ENCODE data around the gene IGFBP2. TPM values are rescaled to one million over a fixed set of nuclear protein-coding genes. Genes with fewer than 3 reads are reported as not detected.
A peak's percentile ranks its signal among the peaks of the same experiment; 100 is the strongest.

IGFBP2 gene
- total and polyA plus RNA-seq, 2 of the 8 experiments (the other 6 are each of a cell fraction or from before 2014, with no cell fraction given): 326 to 782 TPM

GRCh38 chr2:216665242-216665641, 32.0 kb downstream of the IGFBP2 start:
- POLR2A ChIA-PET (ENCODE audit: partially characterized antibody): interaction anchor here (0.7 to 3.7 kb wide), 11 partner anchors 10 to 167 kb away, joined by 3 to 19 read pairs (median 5); partner anchors contain the start of genes IGFBP2 and RPL37A

More at GRCh38 chr2:216665242-216665641, 32.0 kb downstream of the IGFBP2 start:
- Histone ChIP-seq H3K9ac (replicated peaks in 1 of 4; ENCODE audit: extremely low read depth in 1 of 4, low read depth in 3 of 4, low read length in 3 of 4) (no peak overlapping the region), H3K14ac (ENCODE audit: insufficient read length) (no peak overlapping the region), H3K18ac (ENCODE audit: extremely low read depth, low read length) (peak overlapping the region; percentile 40; the same call in 1 of the 2 replicates), H3K4me2 (ENCODE audit: insufficient read depth in 1 of 2, low read depth in 2 of 2, low read length in 2 of 2) (peak overlapping the region; percentile 7 to 29; a peak in 1 of 4 replicates), H3K36me3 (ENCODE audit: control insufficient read depth in 2 of 4, insufficient read depth in 4 of 4, low read length in 3 of 4) (peaks cover 5 to 24% (median 15%) of the 10 kb centered on the region in 4 experiments; a peak in 7 of 8 replicates), H2BK120ac (replicated peaks; ENCODE audit: low read depth, low read length) (no peak overlapping the region), H3K23ac (ENCODE audit: insufficient read length) (no peak overlapping the region), H3K9me3 (ENCODE audit: insufficient read depth in 2 of 2, low read depth in 1 of 2, low read length in 1 of 2) (no peaks in the 10 kb centered on the region), H2BK15ac (ENCODE audit: low read length) (peak overlapping the region; percentile 63; the same call in 1 of the 2 replicates), H3K23me2 (ENCODE audit: low read depth, low read length) (no peaks in the 10 kb centered on the region), H4K91ac (replicated peaks; ENCODE audit: insufficient read length, low read length) (no peak overlapping the region), H4K5ac (ENCODE audit: insufficient read length, low read depth, low read length) (no peak overlapping the region), H2AFZ (ENCODE audit: low read length) (no peak overlapping the region), H3K4me3 (ENCODE audit: extremely low read depth in 1 of 4, insufficient read depth in 2 of 4, low read depth in 3 of 4, low read length in 4 of 4) (no peak overlapping the region), H4K8ac (ENCODE audit: extremely low read depth, insufficient read depth, low read length) (no peak overlapping the region), H3K79me2 (ENCODE audit: control insufficient read depth in 1 of 2, insufficient read depth in 2 of 2, low read length in 2 of 2) (no peaks in the 10 kb centered on the region), H3K79me1 (ENCODE audit: low read depth, low read length) (peaks cover 3% of the 10 kb centered on the region; the same call in 1 of the 2 replicates), H4K20me1 (replicated peaks in 1 of 2; ENCODE audit: control insufficient read depth in 1 of 2, insufficient read depth in 2 of 2, low read length in 2 of 2) (peaks cover 3% of the 10 kb centered on the region in 2 experiments), H2AK5ac (ENCODE audit: low read depth, low read length) (0 out of 2 replicates have a peak overlapping the region, but pooled peaks have one; percentile 48), H3K27me3 (replicated peaks in 1 of 4; ENCODE audit: control insufficient read depth in 3 of 4, extremely low read depth in 1 of 4, insufficient read depth in 3 of 4, low read length in 3 of 4) (no peaks in the 10 kb centered on the region), H3K56ac (replicated peaks; ENCODE audit: insufficient read length, low read depth, low read length) (no peak overlapping the region), H3K27ac (ENCODE audit: low read depth, low read length) (no peak overlapping the region), H3K4me1 (replicated peaks in 1 of 4; ENCODE audit: control insufficient read depth in 3 of 4, insufficient read depth in 4 of 4, low read length in 3 of 4) (peaks cover 0 to 13% (median 10%) of the 10 kb centered on the region in 4 experiments; a peak in 6 of 7 replicates), H2BK5ac (ENCODE audit: low read depth, low read length) (no peak overlapping the region), H2BK20ac (ENCODE audit: low read length) (no peak overlapping the region), H2BK12ac (ENCODE audit: low read depth, low read length) (no peak overlapping the region; the same call in 1 of the 2 replicates), H3K4ac (replicated peaks; ENCODE audit: insufficient read length, low read depth, low read length) (no peak overlapping the region)
- WGBS, 2 experiments (ENCODE audit: extremely low coverage in 1 of 2, insufficient coverage in 1 of 2, insufficient read length in 1 of 2, insufficient replicate concordance in 2 of 2, low coverage in 1 of 2, low lambda C conversion rate in 2 of 2, missing lambda C conversion rate in 1 of 2): 89% methylated on average over 5 of the region's 7 CpGs; no CpG with 5 or more reads in 1 of the 2 experiments
- no peak for DNase-seq (ENCODE audit: low read depth in 1 of 2, low spot score in 2 of 2)
- no peak for TF ChIP-seq MAFK (IDR thresholded peaks at IDR 0.05; ENCODE audit: low read depth, low read length)
- no peak for TF ChIP-seq ATF3 (IDR thresholded peaks at IDR 0.05; ENCODE audit: insufficient read depth, low read depth, low read length)
- TF ChIP-seq TBP (IDR thresholded peaks at IDR 0.05; ENCODE audit: low read depth, low read length): no peak
- no peak for TF ChIP-seq POU5F1 (IDR thresholded peaks at IDR 0.05; ENCODE audit: low read depth, low read length)
- no peak for TF ChIP-seq BRCA1 (IDR thresholded peaks at IDR 0.05; ENCODE audit: low read depth, low read length)
- no peak for TF ChIP-seq HDAC2 (IDR thresholded peaks at IDR 0.05; ENCODE audit: borderline replicate concordance in 1 of 2, low read depth in 2 of 2, low read length in 2 of 2)
- TF ChIP-seq CHD1 (IDR thresholded peaks at IDR 0.05; ENCODE audit: low read depth, low read length): no peak
- no peak for TF ChIP-seq TAF7 (optimal IDR thresholded peaks at IDR 0.05; ENCODE audit: borderline replicate concordance, low read depth, low read length)
- FAIRE-seq: no peak
- CTCF ChIA-PET (ENCODE audit: partially characterized antibody): interaction anchor here (0.6 to 15.9 kb wide), 33 partner anchors 9 to 1727 kb away, joined by 3 to 493 read pairs (median 5); partner anchors contain the start of genes IGFBP2 and IGFBP5

All from H1 (cell line).